H1 (cell line): ENCODE data around the gene TBC1D2B. TPM values are rescaled to one million over a fixed set of nuclear protein-coding genes. Genes with fewer than 3 reads are reported as not detected.

Source experiments
- CREB1 ChIP-seq: IDR thresholded peaks from 2 replicates; pipeline ENCODE4 v1.6.1; 2012; ENCODE audit warnings: inconsistent platforms
- HDAC6 ChIP-seq: IDR thresholded peaks from one replicate; pipeline ENCODE4 v1.7.1; 2012; ENCODE audit warnings: low read depth, mild to moderate bottlenecking, inconsistent platforms, low read length, moderate library complexity
- SUZ12 ChIP-seq: fragments of 200-600 bp; sonication (generic); IDR thresholded peaks from 2 replicates; pipeline ENCODE4 v1.6.1; 2012; ENCODE audit warnings: mild to moderate bottlenecking, inconsistent platforms, low read length, moderate library complexity, mixed read lengths
- TBP ChIP-seq: IDR thresholded peaks from 2 replicates; pipeline ENCODE4 v1.6.1; 2011; ENCODE audit warnings: low read depth, low read length, improper control_type of control experiment
- polyA plus RNA-seq, 7 experiments: library from polyadenylated mRNA; depleted of rRNA in 3 of 7; stranded (reverse) in 5 of 7; unstranded in 2 of 7; fragments of >200 nt in 5 of 7; fragments of 200-250 nt in 2 of 7; gene quantifications; 1 replicate in 5 of 7; 2 replicates in 1 of 7; 4 replicates in 1 of 7; pipeline versions ENCODE4 v1.2.1 to v1.2.3, GENCODE V29; 2011 to 2013; ENCODE audit warnings: missing spikeins in 2 of 7, mixed read lengths in 2 of 7
- total RNA-seq: library from RNA; stranded (reverse); fragmentation: NEBNext Ultra II Directional; extraction: Animal tissue kit (Norgen Biotek cat#: 25700); gene quantifications from 2 replicates; pipeline ENCODE4 v1.2.1, GENCODE V29; 2021
- TF ChIP-seq, protein P1 (sequence below), 3 experiments: IDR thresholded peaks; 1 replicate in 2 of 3; 2 replicates in 1 of 3; pipeline versions ENCODE4 v1.5.1 to v1.6.1; 2011; ENCODE audit warnings: low read length in 3 of 3, mild to moderate bottlenecking in 3 of 3, inconsistent platforms in 2 of 3, low read depth in 1 of 3, moderate library complexity in 1 of 3; ENCODE audit not compliant: insufficient read depth in 1 of 3; ENCODE audit errors: control extremely low read depth in 1 of 3

TBC1D2B gene
- total and polyA plus RNA-seq, 2 of the 8 experiments (the other 6 are each of a cell fraction or from before 2014, with no cell fraction given): 11.9 to 19.5 TPM

- TF ChIP-seq, protein P1, sequence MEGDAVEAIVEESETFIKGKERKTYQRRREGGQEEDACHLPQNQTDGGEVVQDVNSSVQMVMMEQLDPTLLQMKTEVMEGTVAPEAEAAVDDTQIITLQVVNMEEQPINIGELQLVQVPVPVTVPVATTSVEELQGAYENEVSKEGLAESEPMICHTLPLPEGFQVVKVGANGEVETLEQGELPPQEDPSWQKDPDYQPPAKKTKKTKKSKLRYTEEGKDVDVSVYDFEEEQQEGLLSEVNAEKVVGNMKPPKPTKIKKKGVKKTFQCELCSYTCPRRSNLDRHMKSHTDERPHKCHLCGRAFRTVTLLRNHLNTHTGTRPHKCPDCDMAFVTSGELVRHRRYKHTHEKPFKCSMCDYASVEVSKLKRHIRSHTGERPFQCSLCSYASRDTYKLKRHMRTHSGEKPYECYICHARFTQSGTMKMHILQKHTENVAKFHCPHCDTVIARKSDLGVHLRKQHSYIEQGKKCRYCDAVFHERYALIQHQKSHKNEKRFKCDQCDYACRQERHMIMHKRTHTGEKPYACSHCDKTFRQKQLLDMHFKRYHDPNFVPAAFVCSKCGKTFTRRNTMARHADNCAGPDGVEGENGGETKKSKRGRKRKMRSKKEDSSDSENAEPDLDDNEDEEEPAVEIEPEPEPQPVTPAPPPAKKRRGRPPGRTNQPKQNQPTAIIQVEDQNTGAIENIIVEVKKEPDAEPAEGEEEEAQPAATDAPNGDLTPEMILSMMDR (IDR thresholded peaks at IDR 0.05; ENCODE audit: control extremely low read depth in 1 of 3, insufficient read depth in 1 of 3, low read depth in 1 of 3, low read length in 3 of 3): no peak
- TF ChIP-seq TBP (no peak), HDAC6 (no peak), CREB1 (no peak), SUZ12 (no peak)
These were observed 42.9 kb downstream of the TBC1D2B start (continued) for GRCh38 chr15:78034495-78035191.
